A673 (cell line): ENCODE data around the gene EIF4ENIF1. TPM values are rescaled to one million over a fixed set of nuclear protein-coding genes. Genes with fewer than 3 reads are reported as not detected.
"Not testable (repeated sequence)": the region's sequence is repeated elsewhere in the genome, so short reads cannot be mapped to it uniquely, and the experiment has no call there.

Source experiments
- BruUV-seq: library from RNA; stranded (reverse); fragments of 400-500 nt; replicated peaks from 2 replicates; lab custom pipeline; 2021; lab: Mats Ljungman, UMichigan
- CTCF ChIA-PET: fragments of 300-600 bp; sonication (Branson Sonifier 250); formaldehyde crosslinking; loops from one replicate; lab custom pipeline; 2022; ENCODE audit warnings: antibody characterized with exemption; lab: Charles Lee
- POLR2A ChIA-PET: fragments of 300-600 bp; sonication (Branson Sonifier 250); formaldehyde crosslinking; loops from one replicate; lab custom pipeline; 2022; ENCODE audit warnings: antibody characterized with exemption; ENCODE audit not compliant: low non-redundant PET; lab: Charles Lee
- DNase-seq: peaks from one replicate; pipeline ENCODE4 v3.0.0-alpha.2; 2015; ENCODE audit warnings: low spot score
- H3K27ac ChIP-seq: fragments of 200-600 bp; sonication (generic); 2 replicates; pipeline ENCODE4 v1.5.1; 2016; ENCODE audit warnings: mixed run types, low read depth, mild to moderate bottlenecking, mixed read lengths, antibody characterized with exemption, low read length; ENCODE audit not compliant: poor library complexity, severe bottlenecking
- H3K27me3 ChIP-seq: fragments of 200-600 bp; sonication (generic); replicated peaks from 2 replicates; pipeline ENCODE4 v1.6.1; 2017; ENCODE audit warnings: mixed run types, low read depth, mild to moderate bottlenecking, mixed read lengths, antibody characterized with exemption, low read length; ENCODE audit not compliant: insufficient read depth, poor library complexity
- H3K36me3 ChIP-seq: fragments of 200-600 bp; sonication (generic); 2 replicates; pipeline ENCODE4 v1.6.1; 2016; ENCODE audit warnings: mixed run types, mild to moderate bottlenecking, mixed read lengths, antibody characterized with exemption, low read length; ENCODE audit not compliant: insufficient read depth, poor library complexity, severe bottlenecking
- H3K4me1 ChIP-seq: fragments of 200-600 bp; sonication (generic); 2 replicates; pipeline ENCODE4 v1.6.1; 2017; ENCODE audit warnings: mixed run types, mild to moderate bottlenecking, mixed read lengths, antibody characterized with exemption, low read length; ENCODE audit not compliant: insufficient read depth, poor library complexity, severe bottlenecking
- H3K4me3 ChIP-seq: fragments of 200-600 bp; sonication (generic); 2 replicates; pipeline ENCODE4 v1.5.1; 2016; ENCODE audit warnings: low read depth, mixed run types, mild to moderate bottlenecking, mixed read lengths, low read length; ENCODE audit not compliant: poor library complexity, severe bottlenecking
- H3K9me3 ChIP-seq: fragments of 200-600 bp; sonication (generic); 2 replicates; pipeline ENCODE4 v1.6.1; 2016; ENCODE audit warnings: mixed run types, low read depth, mild to moderate bottlenecking, mixed read lengths, antibody characterized with exemption, low read length; ENCODE audit not compliant: poor library complexity, severe bottlenecking
- EZH2 ChIP-seq: fragments of 200-600 bp; sonication (generic); IDR thresholded peaks from 2 replicates; pipeline ENCODE4 v1.6.1; 2017; ENCODE audit warnings: borderline replicate concordance, low read depth, mild to moderate bottlenecking, mixed read lengths, antibody characterized with exemption, low read length; ENCODE audit not compliant: poor library complexity, severe bottlenecking
- intact Hi-C: fragments of 100-400 bp; cut with micrococcal nuclease; formaldehyde crosslinking; loops from one replicate; pipeline ENCODE4 v1.10.0; 2022; ENCODE audit not compliant: unreplicated experiment
- total RNA-seq: library from RNA; stranded (reverse); gene quantifications from 2 replicates; pipeline ENCODE4 v1.2.3, GENCODE V29; 2021
- TF ChIP-seq, protein P1 (sequence below): fragments of 300-800, 200-600 bp; sonication (generic); conservative IDR thresholded peaks from 2 replicates; pipeline ENCODE4 v1.5.1; 2017; ENCODE audit warnings: low read depth, mild to moderate bottlenecking, antibody characterized with exemption, low read length, moderate library complexity, mixed read lengths

Gene EIF4ENIF1
- total RNA-seq, 1 experiment from 2014 or later = 47.7 TPM

- POLR2A ChIA-PET = no interaction called here
- CTCF ChIA-PET = interaction anchor here (0.6 kb wide), 1 partner anchor 22 kb away, joined by 9 read pairs; no protein-coding TSS in a partner anchor
- BruUV-seq = no TSS peak
These were observed 53.5 kb downstream of the EIF4ENIF1 start for GRCh38 chr22:31436132-31436531.

DNA sequence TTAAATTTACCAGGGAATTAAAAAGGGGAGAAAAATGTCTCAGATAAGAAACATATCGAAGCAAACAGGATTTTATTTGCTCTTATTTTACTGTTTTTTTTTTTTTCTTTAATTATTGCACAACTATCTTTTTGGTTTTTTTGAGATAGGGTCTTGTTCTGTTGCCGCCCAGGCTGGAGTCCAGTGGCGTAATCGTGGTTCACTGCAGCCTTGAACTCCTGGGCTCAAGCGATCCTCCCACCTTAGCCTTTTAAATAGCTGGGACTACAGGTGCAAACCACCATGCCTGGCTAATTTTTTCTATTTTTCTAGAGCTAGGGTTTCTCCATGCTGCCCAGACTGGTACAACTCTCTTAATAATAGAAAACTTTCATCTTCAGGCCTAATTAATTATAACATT lies 57.7 kb downstream of the EIF4ENIF1 start:
- H3K36me3 ChIP-seq = peaks cover 71% of the 10 kb centered on the region
- intact Hi-C loops = no loop called here
- no peaks in the 10 kb centered on the region for H3K27me3 ChIP-seq
- H3K9me3 ChIP-seq = no peaks in the 10 kb centered on the region
- ChIA-PET CTCF (interaction anchor here (0.5 to 0.7 kb wide), 2 partner anchors 247 to 325 kb away, joined by 3 read pairs; partner anchors contain the start of gene SELENOM), POLR2A (no interaction called here)
- TF ChIP-seq EZH2 = no peak
- TF ChIP-seq, protein P1, sequence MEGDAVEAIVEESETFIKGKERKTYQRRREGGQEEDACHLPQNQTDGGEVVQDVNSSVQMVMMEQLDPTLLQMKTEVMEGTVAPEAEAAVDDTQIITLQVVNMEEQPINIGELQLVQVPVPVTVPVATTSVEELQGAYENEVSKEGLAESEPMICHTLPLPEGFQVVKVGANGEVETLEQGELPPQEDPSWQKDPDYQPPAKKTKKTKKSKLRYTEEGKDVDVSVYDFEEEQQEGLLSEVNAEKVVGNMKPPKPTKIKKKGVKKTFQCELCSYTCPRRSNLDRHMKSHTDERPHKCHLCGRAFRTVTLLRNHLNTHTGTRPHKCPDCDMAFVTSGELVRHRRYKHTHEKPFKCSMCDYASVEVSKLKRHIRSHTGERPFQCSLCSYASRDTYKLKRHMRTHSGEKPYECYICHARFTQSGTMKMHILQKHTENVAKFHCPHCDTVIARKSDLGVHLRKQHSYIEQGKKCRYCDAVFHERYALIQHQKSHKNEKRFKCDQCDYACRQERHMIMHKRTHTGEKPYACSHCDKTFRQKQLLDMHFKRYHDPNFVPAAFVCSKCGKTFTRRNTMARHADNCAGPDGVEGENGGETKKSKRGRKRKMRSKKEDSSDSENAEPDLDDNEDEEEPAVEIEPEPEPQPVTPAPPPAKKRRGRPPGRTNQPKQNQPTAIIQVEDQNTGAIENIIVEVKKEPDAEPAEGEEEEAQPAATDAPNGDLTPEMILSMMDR = no peak
- H3K4me3 ChIP-seq = no peak overlapping the region
- H3K4me1 ChIP-seq = no peaks in the 10 kb centered on the region
- DNase-seq = no peak
- no TSS peak for BruUV-seq
- H3K27ac ChIP-seq = no peak overlapping the region

More at GRCh38 chr22:31436132-31436531, 53.5 kb downstream of the EIF4ENIF1 start:
- no peak overlapping the region for H3K27ac ChIP-seq
- peaks cover 90% of the 10 kb centered on the region for H3K36me3 ChIP-seq
- H3K4me3 ChIP-seq = no peak overlapping the region
- TF ChIP-seq EZH2 = no peak
- TF ChIP-seq, protein P1 = no peak
- no peaks in the 10 kb centered on the region for H3K27me3 ChIP-seq
- intact Hi-C loops = no loop called here
- no peak for DNase-seq
- no peaks in the 10 kb centered on the region for H3K4me1 ChIP-seq
- H3K9me3 ChIP-seq = no peaks in the 10 kb centered on the region

DNA sequence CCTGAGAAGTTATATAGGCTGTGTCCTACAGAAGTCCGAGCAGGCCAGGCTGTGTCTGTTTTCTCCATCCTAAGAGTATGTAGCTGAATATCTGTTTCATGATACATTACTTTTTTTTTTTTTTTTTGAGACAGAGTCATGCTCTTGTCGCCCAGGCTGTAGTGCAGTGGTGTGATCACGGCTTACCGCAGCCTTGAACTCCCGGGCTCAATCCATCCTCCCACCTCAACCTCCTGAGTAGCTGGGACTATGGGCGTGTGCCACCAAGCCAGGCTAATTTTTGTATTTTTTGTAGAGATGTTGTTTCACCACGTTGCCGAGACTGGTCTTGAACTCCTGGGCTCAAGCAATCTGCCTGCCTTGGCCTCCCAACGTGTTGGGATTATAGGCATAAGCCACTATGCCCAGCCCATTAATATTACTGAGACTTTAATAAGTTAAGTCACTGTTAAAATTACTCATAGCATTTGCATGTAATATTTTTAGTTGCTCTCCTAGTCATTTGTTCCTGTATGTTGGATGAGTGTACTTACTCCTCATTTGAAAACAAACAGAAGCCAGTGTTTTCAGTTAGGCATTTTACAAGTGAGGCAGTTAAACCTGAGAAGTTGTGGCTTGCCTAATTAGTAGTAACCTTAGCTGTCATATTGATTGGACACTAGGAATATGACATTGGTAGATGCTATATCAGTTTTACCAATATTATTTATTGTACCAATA lies 64.2 kb downstream of the EIF4ENIF1 start:
- intact Hi-C loops = no loop called here
- no peaks in the 10 kb centered on the region for H3K9me3 ChIP-seq
- H3K4me1 ChIP-seq = no peaks in the 10 kb centered on the region
- BruUV-seq = no TSS peak
- H3K4me3 ChIP-seq = no peak overlapping the region
- ChIA-PET POLR2A (no interaction called here), CTCF (no interaction called here)
- peaks cover 77% of the 10 kb centered on the region for H3K36me3 ChIP-seq
- H3K27ac ChIP-seq = no peak overlapping the region
- TF ChIP-seq EZH2 = no peak
- TF ChIP-seq, protein P1 = no peak
- H3K27me3 ChIP-seq = no peaks in the 10 kb centered on the region
- no peak for DNase-seq

- DNase-seq, H3K27me3 ChIP-seq, BruUV-seq, H3K4me1 ChIP-seq, H3K4me3 ChIP-seq, CTCF ChIA-PET, intact Hi-C loops, H3K9me3 ChIP-seq, H3K27ac ChIP-seq: not testable (repeated sequence)
- H3K36me3 ChIP-seq = peaks cover 49% of the 10 kb centered on the region
- POLR2A ChIA-PET = interaction anchor here (0.6 to 0.7 kb wide), 2 partner anchors 72 to 647 kb away, joined by 9 to 17 read pairs; no protein-coding TSS in a partner anchor
These were observed 87.3 kb downstream of the EIF4ENIF1 start for GRCh38 chr22:31402350-31402749.
